IPS DF 6.9 (cell line): ENCODE results near the gene MIXL1.

Source experiments
- DNase-seq: peaks from one replicate; pipeline ENCODE4 v3.0.0-alpha.2; 2013; ENCODE audit warnings: low read depth, low spot score
- H3K27ac ChIP-seq: one replicate; pipeline ENCODE4 v1.5.1; 2013; ENCODE audit warnings: low read length, control low read depth
- H3K27me3 ChIP-seq: 2 replicates; pipeline ENCODE4 v1.6.1; 2013; ENCODE audit warnings: mild to moderate bottlenecking, low read length; ENCODE audit not compliant: control insufficient read depth, insufficient read depth
- H3K36me3 ChIP-seq: 2 replicates; pipeline ENCODE4 v1.6.1; 2013; ENCODE audit warnings: low read length; ENCODE audit not compliant: control insufficient read depth, insufficient read depth
- H3K4me1 ChIP-seq: 2 replicates; pipeline ENCODE4 v1.6.1; 2013; ENCODE audit warnings: low read length; ENCODE audit not compliant: control insufficient read depth, insufficient read depth
- H3K4me3 ChIP-seq: 2 replicates; pipeline ENCODE4 v1.5.1; 2013; ENCODE audit warnings: mild to moderate bottlenecking, low read length
- H3K9me3 ChIP-seq: 2 replicates; pipeline ENCODE4 v1.6.1; 2013; ENCODE audit warnings: low read length, inconsistent platforms; ENCODE audit not compliant: control insufficient read depth, insufficient read depth
- WGBS: extraction: QIAGEN DNeasy Blood & Tissue Kit; methylation state at CpG from one replicate; pipeline ENCODE4 v1.1.7; 2013; ENCODE audit warnings: mixed read lengths, missing lambda C conversion rate; ENCODE audit not compliant: insufficient read length, insufficient coverage; 5-methylcytosine and 5-hydroxymethylcytosine counted together

The MIXL1 gene

DNA sequence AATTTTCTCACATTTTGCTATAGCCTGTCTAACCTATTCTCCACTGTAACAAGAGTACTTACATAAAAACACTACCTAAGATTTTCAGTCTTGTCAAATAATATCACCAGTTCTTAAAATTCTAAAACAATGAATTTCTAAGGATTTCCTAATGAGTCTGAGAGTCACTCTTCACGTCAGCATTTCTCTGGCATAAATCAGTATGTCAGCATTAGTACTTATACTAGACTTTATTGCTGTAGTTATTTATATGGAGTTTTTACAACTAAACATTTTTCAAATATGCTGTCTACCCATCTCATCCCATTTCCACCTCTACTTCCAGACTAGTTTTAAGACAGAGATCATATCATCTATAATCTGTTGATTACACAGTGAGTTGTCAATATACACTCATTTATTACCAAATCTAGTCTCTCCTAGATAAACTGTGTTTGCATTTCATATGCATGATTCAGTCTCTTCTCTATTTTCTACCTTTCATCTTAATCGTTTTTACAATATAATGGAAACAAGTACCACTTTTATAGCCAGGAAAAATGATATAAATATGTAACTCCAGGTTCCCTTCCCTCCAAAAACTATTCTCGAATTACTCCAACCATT lies 52.7 kb downstream of the MIXL1 start:
- no peaks in the 10 kb centered on the region for H3K9me3 ChIP-seq

More for the DNA sequence above, 52.7 kb downstream of the MIXL1 start:
- WGBS: no CpG with 5 or more reads among the region's 3 CpGs
- Histone ChIP-seq H3K27ac (no peak overlapping the region), H3K27me3 (no peaks in the 10 kb centered on the region), H3K4me1 (no peaks in the 10 kb centered on the region), H3K36me3 (no peaks in the 10 kb centered on the region), H3K4me3 (no peak overlapping the region)
- no peak for DNase-seq
